GM12875 (cell line): Measurements from ENCODE around the gene SAMD11.

Source experiments
- H3K4me3 ChIP-seq: one replicate; pipeline ENCODE4 v1.5.1; 2011; ENCODE audit warnings: low read depth, low read length, control low read depth
- TF ChIP-seq, protein P1 (sequence below): IDR thresholded peaks from 2 replicates; pipeline ENCODE4 v1.5.1; 2011; ENCODE audit warnings: low read depth, mild to moderate bottlenecking, control low read depth, inconsistent platforms, low read length, moderate library complexity, borderline replicate concordance; ENCODE audit not compliant: insufficient read depth

SAMD11 gene

DNA sequence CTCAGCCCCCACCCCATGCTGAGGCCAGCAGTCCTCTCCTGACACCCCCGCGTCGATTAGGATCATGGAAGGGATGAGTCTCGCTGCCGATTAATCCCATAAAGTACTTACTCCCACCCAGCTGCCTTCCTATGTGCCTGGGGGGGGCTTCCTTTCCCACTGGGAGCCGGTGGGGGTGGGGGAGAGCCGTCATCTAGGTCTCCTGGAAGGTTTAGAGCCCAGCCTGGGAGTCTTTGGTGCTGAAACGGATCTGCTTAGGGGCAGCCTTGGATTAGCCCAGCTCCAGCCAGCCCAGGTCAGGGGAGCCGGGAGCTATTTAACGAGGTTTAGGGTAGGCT is 9.8 kb downstream of the SAMD11 start:
- TF ChIP-seq, protein P1, sequence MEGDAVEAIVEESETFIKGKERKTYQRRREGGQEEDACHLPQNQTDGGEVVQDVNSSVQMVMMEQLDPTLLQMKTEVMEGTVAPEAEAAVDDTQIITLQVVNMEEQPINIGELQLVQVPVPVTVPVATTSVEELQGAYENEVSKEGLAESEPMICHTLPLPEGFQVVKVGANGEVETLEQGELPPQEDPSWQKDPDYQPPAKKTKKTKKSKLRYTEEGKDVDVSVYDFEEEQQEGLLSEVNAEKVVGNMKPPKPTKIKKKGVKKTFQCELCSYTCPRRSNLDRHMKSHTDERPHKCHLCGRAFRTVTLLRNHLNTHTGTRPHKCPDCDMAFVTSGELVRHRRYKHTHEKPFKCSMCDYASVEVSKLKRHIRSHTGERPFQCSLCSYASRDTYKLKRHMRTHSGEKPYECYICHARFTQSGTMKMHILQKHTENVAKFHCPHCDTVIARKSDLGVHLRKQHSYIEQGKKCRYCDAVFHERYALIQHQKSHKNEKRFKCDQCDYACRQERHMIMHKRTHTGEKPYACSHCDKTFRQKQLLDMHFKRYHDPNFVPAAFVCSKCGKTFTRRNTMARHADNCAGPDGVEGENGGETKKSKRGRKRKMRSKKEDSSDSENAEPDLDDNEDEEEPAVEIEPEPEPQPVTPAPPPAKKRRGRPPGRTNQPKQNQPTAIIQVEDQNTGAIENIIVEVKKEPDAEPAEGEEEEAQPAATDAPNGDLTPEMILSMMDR, result no peak
- no peak overlapping the region for H3K4me3 ChIP-seq

DNA sequence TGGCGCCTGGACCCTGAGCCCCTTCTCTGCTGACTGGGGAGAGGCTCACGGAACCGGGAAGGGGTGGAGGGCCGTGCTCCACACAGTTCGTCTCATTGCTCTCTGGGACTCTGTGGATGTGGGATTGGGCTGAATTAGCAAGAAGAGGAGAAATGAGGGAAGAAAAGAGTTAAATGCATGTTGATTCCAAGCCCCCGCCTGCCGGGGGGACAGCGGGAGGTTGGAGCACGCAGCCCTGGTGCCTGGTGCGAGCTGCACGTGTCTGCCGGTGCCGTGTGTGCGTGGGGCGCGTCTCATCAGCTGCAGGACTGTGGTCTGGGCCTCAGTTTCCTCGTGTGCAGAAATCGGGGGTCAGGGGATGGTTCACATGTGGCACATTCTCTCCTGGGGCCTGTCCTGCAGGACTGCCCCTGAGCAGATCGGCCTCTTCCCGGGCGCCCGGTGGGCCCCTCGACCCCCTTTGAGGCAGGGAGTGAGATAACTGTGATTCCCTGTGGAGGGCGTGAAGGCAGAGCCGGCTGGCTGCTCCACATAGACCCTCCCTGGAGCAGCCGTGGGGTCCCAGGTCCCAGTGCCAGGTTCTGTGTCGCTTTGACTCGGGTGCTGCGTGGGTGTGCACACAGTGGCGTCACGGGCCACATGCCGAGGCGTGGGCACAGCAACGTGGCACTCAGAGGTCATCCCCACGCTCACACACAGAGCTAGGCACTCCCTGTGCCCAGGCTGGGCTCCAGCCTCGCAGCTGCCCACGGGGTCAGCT is 11.4 kb downstream of the SAMD11 start:
- TF ChIP-seq, protein P1, result no peak
- no peak overlapping the region for H3K4me3 ChIP-seq

DNA sequence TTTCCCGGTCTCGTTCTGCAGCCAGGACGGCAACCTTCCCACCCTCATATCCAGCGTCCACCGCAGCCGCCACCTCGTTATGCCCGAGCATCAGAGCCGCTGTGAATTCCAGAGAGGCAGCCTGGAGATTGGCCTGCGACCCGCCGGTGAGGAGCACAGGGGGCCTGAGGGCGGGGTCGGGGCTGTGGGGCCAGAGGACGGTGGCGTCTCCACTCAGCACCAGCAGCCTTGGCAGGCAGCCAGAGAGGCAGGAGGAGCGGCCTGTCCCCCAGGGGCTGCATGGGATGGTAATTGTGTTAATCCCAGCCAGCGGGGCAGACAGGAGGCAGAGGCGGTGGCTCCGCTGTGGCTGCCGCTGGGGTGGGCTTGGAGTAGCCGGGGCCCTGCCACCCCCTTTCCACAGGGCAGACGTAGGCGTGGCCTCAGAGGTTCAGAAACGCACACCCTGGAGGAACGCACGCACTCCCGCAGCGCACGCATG is 12.1 kb downstream of the SAMD11 start:
- H3K4me3 ChIP-seq, result no peak overlapping the region
- TF ChIP-seq, protein P1, result no peak

DNA sequence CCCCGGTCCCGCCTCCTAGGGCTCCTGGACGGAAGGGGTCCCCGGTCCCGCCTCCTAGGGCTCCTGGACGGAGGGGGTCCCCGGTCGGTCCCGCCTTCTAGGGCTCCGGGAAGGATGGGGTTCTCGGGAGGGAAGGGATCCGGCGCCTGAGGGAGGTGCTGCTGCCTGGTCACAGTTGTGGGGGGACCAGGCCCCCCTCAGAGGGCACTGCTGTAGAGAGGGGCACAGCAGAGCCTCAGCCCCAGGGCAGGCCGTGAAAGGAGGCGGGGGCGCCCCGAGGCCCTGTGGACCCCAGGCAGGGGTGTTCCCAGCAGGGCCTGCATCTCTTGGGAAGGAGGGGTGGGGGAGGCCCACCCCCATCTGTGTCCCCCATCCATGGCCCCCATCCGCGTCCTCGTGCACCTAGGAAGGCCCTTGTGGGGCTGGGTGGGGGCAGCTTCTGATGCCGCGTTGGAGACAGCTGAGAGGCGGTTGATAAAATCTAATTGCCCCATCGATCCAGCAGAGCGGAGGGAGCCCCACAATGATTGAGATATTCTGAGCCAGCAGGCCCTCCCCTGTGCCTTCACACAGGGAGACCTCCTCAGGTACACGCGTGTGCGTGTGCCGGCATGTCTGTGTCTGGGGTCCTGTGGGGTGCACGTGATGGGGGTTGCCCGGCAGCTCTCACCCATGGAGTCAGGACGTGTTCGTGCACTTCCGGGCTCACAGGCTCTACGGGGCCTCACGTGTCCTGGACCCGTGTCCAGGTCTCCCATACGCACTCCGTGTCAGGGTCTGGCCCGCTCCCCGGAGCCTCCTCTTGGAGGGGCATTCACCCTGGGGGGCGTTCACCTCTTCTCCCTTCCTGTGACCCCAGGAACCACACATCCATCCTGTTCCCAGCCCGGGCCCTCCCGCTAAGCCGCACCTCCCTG is 12.9 kb downstream of the SAMD11 start:
- H3K4me3 ChIP-seq, result no peak overlapping the region
- TF ChIP-seq, protein P1, result no peak

DNA sequence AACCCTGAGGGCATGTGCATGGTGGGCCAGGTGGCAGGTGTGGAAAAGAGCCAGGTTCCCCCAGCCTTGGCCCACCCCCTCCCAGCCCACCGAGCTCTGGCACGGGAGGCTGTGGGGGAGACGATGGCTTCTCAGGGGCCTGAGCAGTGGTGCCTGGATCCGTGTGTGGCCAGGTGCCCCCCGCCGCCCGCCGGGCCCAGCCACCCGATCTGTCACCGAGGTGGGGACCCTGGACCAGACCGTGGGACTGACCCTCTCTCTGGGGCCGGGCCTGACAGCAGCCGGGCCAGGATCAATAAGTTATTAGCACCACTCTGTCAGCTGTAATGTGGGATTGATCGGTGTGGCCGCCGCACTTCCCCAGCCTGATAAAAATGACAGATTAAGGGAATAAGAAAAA is 13.8 kb downstream of the SAMD11 start:
- TF ChIP-seq, protein P1, result no peak
- no peak overlapping the region for H3K4me3 ChIP-seq

DNA sequence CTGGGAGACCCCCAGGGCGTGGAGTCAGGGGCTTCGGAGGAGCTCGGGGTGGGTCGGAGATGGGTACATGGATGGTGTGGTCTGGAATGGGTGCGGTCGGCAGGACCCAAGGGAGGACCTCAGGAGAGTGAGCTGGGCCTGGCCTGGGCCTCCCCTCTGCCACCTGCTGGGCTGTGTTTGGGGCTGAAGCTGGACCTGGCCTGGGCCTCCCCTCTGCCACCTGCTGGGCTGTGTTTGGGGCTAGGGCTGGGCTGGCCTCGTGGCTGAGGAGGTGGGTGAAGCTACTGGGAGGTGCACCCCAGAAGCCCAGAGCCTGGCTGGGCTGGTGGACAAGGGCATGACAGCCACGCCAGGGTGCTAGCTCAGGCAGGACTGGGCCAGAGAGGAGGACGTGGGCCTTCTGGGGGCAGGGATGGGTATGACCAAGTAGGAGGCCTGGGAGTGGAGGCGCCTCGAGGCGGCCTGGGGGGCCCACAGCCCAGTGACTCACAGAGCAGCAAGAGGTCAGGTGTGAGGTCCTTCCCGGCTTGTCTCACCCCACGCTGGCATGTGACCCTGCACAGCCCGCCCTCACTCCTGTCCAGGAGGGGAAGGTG is 14.5 kb downstream of the SAMD11 start:
- H3K4me3 ChIP-seq, result no peak overlapping the region
- TF ChIP-seq, protein P1, result peak; percentile 28
